HCT116 (cell line): ENCODE measurements around the gene ZFP1. TPM values are rescaled to one million over a fixed set of nuclear protein-coding genes. Genes with fewer than 3 reads are reported as not detected.

Source experiments
- ATAC-seq: fragments of 200-7000 bp; cut with Tn5 transposase; 2 replicates; pipeline ENCODE4 v1.9.1; 2020; ENCODE audit warnings: mild to moderate bottlenecking, moderate library complexity
- BruUV-seq: library from RNA; stranded (reverse); fragments of 400-500 nt; replicated peaks from 2 replicates; lab custom pipeline; 2021; lab: Mats Ljungman, UMichigan
- CTCF ChIA-PET: fragments of 300-600 bp; sonication (Branson Sonifier 250); formaldehyde crosslinking; loops from one replicate; lab custom pipeline; 2021; ENCODE audit warnings: antibody characterized with exemption; lab: Charles Lee
- POLR2A ChIA-PET: fragments of 300-600, 350-600 bp; sonication (Branson Sonifier 250); formaldehyde crosslinking; loops from one replicate; lab custom pipeline; 2021; ENCODE audit warnings: antibody characterized with exemption; lab: Charles Lee
- RAD21 ChIA-PET, 2 experiments: fragments of 300-600 bp; sonication (Branson Sonifier 250); formaldehyde crosslinking; loops; one replicate each; lab custom pipeline; 2023; ENCODE audit warnings: low total read pairs in 2 of 2; ENCODE audit not compliant: uncharacterized antibody in 2 of 2, unreplicated experiment in 2 of 2, low non-redundant PET in 1 of 2; lab: Charles Lee
- DNase-seq: peaks from one replicate; pipeline ENCODE4 v3.0.0-alpha.2; 2010; ENCODE audit warnings: low read depth, low spot score
- H2AFZ ChIP-seq: fragments of 200-600 bp; shearing (Covaris generic), sonication (generic); 2 replicates; pipeline ENCODE4 v1.6.1; 2017; ENCODE audit warnings: low read depth, mixed run types, mixed read lengths, antibody characterized with exemption, low read length; ENCODE audit not compliant: poor library complexity, severe bottlenecking
- H3K27ac ChIP-seq: 2 replicates; pipeline ENCODE4 v1.5.1; 2012; ENCODE audit warnings: low read depth, low read length
- H3K27me3 ChIP-seq: fragments of 200-600 bp; sonication (generic); 2 replicates; pipeline ENCODE4 v1.6.1; 2016; ENCODE audit warnings: mixed run types, low read length, mixed read lengths; ENCODE audit not compliant: insufficient read depth
- H3K36me3 ChIP-seq, 2 experiments: fragments of 200-500 bp in 1 of 2; fragments of 200-600 bp in 1 of 2; sonication (Bioruptor generic) in 1 of 2; sonication (generic) in 1 of 2; 2 replicates each; pipeline versions ENCODE4 v1.5.1 to v1.6.1; 2014 to 2016; ENCODE audit warnings: low read length in 2 of 2, inconsistent platforms in 1 of 2, mixed read lengths in 1 of 2, mixed run types in 1 of 2; ENCODE audit not compliant: insufficient read depth in 2 of 2, control insufficient read depth in 1 of 2
- H3K4me1 ChIP-seq, 2 experiments: fragments of 200-600 bp in 1 of 2; sonication (generic) in 1 of 2; 2 replicates each; pipeline versions ENCODE4 v1.5.1 to v1.6.1; 2012 to 2017; ENCODE audit warnings: low read length in 2 of 2, inconsistent platforms in 1 of 2, mild to moderate bottlenecking in 1 of 2, mixed read lengths in 1 of 2, mixed run types in 1 of 2, moderate library complexity in 1 of 2; ENCODE audit not compliant: insufficient read depth in 2 of 2, control insufficient read depth in 1 of 2
- H3K4me2 ChIP-seq: fragments of 200-600 bp; sonication (generic); 2 replicates; pipeline ENCODE4 v1.6.1; 2017; ENCODE audit warnings: mixed run types, low read length, mixed read lengths
- H3K4me3 ChIP-seq, 2 experiments: fragments of 200-600 bp in 1 of 2; sonication (generic) in 1 of 2; replicated peaks in 1 of 2; 2 replicates each; pipeline ENCODE4 v1.5.1; 2011 to 2016; ENCODE audit warnings: low read length in 2 of 2, control low read depth in 1 of 2, low read depth in 1 of 2, mild to moderate bottlenecking in 1 of 2, mixed read lengths in 1 of 2, mixed run types in 1 of 2
- H3K79me2 ChIP-seq: fragments of 200-600 bp; sonication (generic); 2 replicates; pipeline ENCODE4 v1.6.1; 2017; ENCODE audit warnings: mild to moderate bottlenecking, mixed run types, low read length, moderate library complexity, mixed read lengths; ENCODE audit not compliant: insufficient read depth
- H3K9ac ChIP-seq: fragments of 200-600 bp; sonication (generic); 2 replicates; pipeline ENCODE4 v1.6.1; 2016; ENCODE audit warnings: low read length, mixed read lengths
- H3K9me2 ChIP-seq: fragments of 200-600 bp; sonication (generic), shearing (Covaris generic); 2 replicates; pipeline ENCODE4 v1.6.1; 2017; ENCODE audit warnings: mixed run types, mild to moderate bottlenecking, moderate library complexity; ENCODE audit not compliant: insufficient read depth
- H3K9me3 ChIP-seq, 2 experiments: fragments of 200-500 bp in 1 of 2; fragments of 200-600 bp in 1 of 2; sonication (Bioruptor generic) in 1 of 2; sonication (generic) in 1 of 2; 2 replicates each; pipeline ENCODE4 v1.6.1; 2014 to 2017; ENCODE audit warnings: low read length in 2 of 2, mixed read lengths in 2 of 2, inconsistent platforms in 1 of 2, low read depth in 1 of 2, mild to moderate bottlenecking in 1 of 2, mixed run types in 1 of 2, moderate library complexity in 1 of 2; ENCODE audit not compliant: control insufficient read depth in 1 of 2, insufficient read depth in 1 of 2
- H4K20me1 ChIP-seq: fragments of 200-600 bp; sonication (generic), shearing (Covaris generic); 2 replicates; pipeline ENCODE4 v1.6.1; 2017; ENCODE audit warnings: mixed run types, mild to moderate bottlenecking, moderate library complexity; ENCODE audit not compliant: insufficient read depth
- ZNF274 ChIP-seq: fragments of 200-500 bp; sonication (Bioruptor generic); IDR thresholded peaks from 2 replicates; pipeline ENCODE4 v1.6.1; 2014; ENCODE audit warnings: mild to moderate bottlenecking, low read depth, low read length, inconsistent platforms
- intact Hi-C: fragments of 100-400 bp; cut with micrococcal nuclease; formaldehyde crosslinking; loops from 2 replicates; pipeline ENCODE4 v1.10.0; 2022
- total RNA-seq: library from RNA; stranded (reverse); gene quantifications from one replicate; pipeline ENCODE4 v1.2.1, GENCODE V29; 2021; ENCODE audit not compliant: unreplicated experiment
- TF ChIP-seq, protein P1 (sequence below), 3 experiments: fragments of 200-600 bp in 1 of 3; sonication (generic) in 1 of 3; IDR thresholded peaks in 2 of 3; conservative IDR thresholded peaks in 1 of 3; 2 replicates each; pipeline ENCODE4 v1.5.1; 2012 to 2017; ENCODE audit warnings: low read depth in 2 of 3, low read length in 2 of 3, antibody characterized with exemption in 1 of 3, borderline replicate concordance in 1 of 3, control low read depth in 1 of 3, mild to moderate bottlenecking in 1 of 3, mixed read lengths in 1 of 3, mixed run types in 1 of 3, moderate library complexity in 1 of 3; ENCODE audit not compliant: insufficient read depth in 1 of 3

ZFP1 gene
- total RNA-seq, 1 experiment from 2014 or later: 12.8 TPM

DNA sequence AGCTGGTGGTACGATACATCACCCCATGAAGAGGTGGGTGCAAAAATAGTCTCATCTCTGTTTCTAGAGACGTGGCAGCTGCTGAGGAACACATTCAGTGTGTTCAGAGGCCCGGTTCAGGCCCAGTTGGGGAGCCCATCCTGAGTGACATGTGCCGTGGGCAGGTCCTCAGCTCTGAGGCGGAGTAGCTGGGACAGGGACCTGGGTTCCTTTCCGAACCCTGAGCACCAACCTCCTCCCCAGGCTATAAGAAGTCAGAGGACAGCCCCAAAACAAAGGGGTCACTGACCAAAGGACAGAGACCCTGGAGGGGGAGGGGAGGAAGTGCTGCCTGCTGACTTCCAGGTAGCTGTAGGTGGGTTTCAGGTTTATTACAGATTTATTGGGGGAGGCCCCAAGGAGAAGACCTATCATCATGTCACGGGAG is 36.8 kb upstream of the ZFP1 start:
- TF ChIP-seq, protein P1, sequence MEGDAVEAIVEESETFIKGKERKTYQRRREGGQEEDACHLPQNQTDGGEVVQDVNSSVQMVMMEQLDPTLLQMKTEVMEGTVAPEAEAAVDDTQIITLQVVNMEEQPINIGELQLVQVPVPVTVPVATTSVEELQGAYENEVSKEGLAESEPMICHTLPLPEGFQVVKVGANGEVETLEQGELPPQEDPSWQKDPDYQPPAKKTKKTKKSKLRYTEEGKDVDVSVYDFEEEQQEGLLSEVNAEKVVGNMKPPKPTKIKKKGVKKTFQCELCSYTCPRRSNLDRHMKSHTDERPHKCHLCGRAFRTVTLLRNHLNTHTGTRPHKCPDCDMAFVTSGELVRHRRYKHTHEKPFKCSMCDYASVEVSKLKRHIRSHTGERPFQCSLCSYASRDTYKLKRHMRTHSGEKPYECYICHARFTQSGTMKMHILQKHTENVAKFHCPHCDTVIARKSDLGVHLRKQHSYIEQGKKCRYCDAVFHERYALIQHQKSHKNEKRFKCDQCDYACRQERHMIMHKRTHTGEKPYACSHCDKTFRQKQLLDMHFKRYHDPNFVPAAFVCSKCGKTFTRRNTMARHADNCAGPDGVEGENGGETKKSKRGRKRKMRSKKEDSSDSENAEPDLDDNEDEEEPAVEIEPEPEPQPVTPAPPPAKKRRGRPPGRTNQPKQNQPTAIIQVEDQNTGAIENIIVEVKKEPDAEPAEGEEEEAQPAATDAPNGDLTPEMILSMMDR (IDR thresholded peaks at IDR 0.05 in 2 of 3, conservative IDR thresholded peaks at IDR 0.05 in 1 of 3; ENCODE audit: borderline replicate concordance in 1 of 3, insufficient read depth in 1 of 3, low read depth in 2 of 3, low read length in 2 of 3): 0 out of 6 replicates have a peak, but pooled peaks of 1 of the 3 experiments have one; percentile 0
- no peak for TF ChIP-seq ZNF274
- H4K20me1 ChIP-seq: no peaks in the 10 kb centered on the region
- peak overlapping the region; percentile 81; the same call in 1 of the 2 replicates for H3K9ac ChIP-seq
- CTCF ChIA-PET: interaction anchor here (0.9 to 4.4 kb wide), 22 partner anchors 8 to 402 kb away, joined by 3 to 116 read pairs (median 4); partner anchors contain the start of genes WDR59, ZFP1 and ZNRF1
- no peaks in the 10 kb centered on the region for H3K27me3 ChIP-seq
- ATAC-seq (peak; percentile 7), DNase-seq (no peak)
- H3K27ac ChIP-seq: peak overlapping the region; percentile 91; the same call in 1 of the 2 replicates
- no peaks in the 10 kb centered on the region for H3K9me2 ChIP-seq
- H3K4me2 ChIP-seq: peak overlapping the region; percentile 79
- intact Hi-C loops: loop anchor here (1.0 to 10.0 kb wide), 3 partner anchors 113 to 297 kb away; no protein-coding TSS in a partner anchor
- RAD21 ChIA-PET: interaction anchor here (0.5 to 3.5 kb wide), 11 partner anchors 13 to 248 kb away, joined by 3 to 33 read pairs (median 5); partner anchors contain the start of genes ZNRF1 (in 2 of the 2) and WDR59 (in 1 of the 2)
- H3K9me3 ChIP-seq: no peaks in the 10 kb centered on the region
- H3K4me3 ChIP-seq: no peak overlapping the region
- no peak overlapping the region for H2AFZ ChIP-seq
- H3K36me3 ChIP-seq: peaks cover 0 to 1% of the 10 kb centered on the region in 2 experiments; a peak in 1 of 4 replicates
- no TSS peak for BruUV-seq
- POLR2A ChIA-PET: interaction anchor here (1.7 to 3.1 kb wide), 3 partner anchors 99 to 126 kb away, joined by 4 to 19 read pairs (median 17); partner anchors contain the start of genes WDR59 and ZNRF1
- peaks cover 38 to 56% of the 10 kb centered on the region in 2 experiments for H3K4me1 ChIP-seq
- no peaks in the 10 kb centered on the region for H3K79me2 ChIP-seq
